Transverse colon (tissue), 4 donors: Measurements from ENCODE around the gene ADGRA1. TPM values are rescaled to one million over a fixed set of nuclear protein-coding genes. Genes with fewer than 3 reads are reported as not detected.

Experiments used
- DNase-seq: peaks from one replicate; pipeline ENCODE4 v3.0.0-alpha.2; 2019
- H3K27ac ChIP-seq, 4 donors: fragments of 200-600 bp; sonication (generic); 2 replicates each; pipeline ENCODE4 v1.5.1; 2016 to 2018; ENCODE audit warnings: inconsistent platforms in 4 of 4
- H3K27me3 ChIP-seq: fragments of 200-600 bp; sonication (generic); 2 replicates; pipeline ENCODE4 v1.5.1; 2017; ENCODE audit warnings: inconsistent platforms
- H3K36me3 ChIP-seq, 4 donors: fragments of 200-600 bp; sonication (generic); 2 replicates each; pipeline ENCODE4 v1.5.1; 2017 to 2019; ENCODE audit warnings: inconsistent platforms in 4 of 4
- H3K4me1 ChIP-seq, 4 donors: fragments of 200-600 bp; sonication (generic); 2 replicates each; pipeline ENCODE4 v1.5.1; 2017 to 2020; ENCODE audit warnings: inconsistent platforms in 4 of 4
- H3K4me3 ChIP-seq, 4 donors: fragments of 200-600 bp; sonication (generic); 1 replicate in 1 of 4; 2 replicates in 3 of 4; pipeline versions ENCODE4 v1.5.1 to v1.6.1; 2017 to 2019; ENCODE audit warnings: inconsistent platforms in 4 of 4
- H3K9me3 ChIP-seq, 2 donors: fragments of 200-600 bp; sonication (generic); 2 replicates each; pipeline ENCODE4 v1.5.1; 2017 to 2019; ENCODE audit warnings: inconsistent platforms in 2 of 2
- EP300 ChIP-seq: sonication (generic); formaldehyde crosslinking; IDR thresholded peaks from one replicate; pipeline ENCODE4 v1.6.1; 2017; ENCODE audit warnings: antibody characterized with exemption, low read depth
- POLR2A ChIP-seq: fragments of 450-650 bp; IDR thresholded peaks from one replicate; pipeline ENCODE4 v1.6.1; 2016; ENCODE audit warnings: antibody characterized with exemption, mild to moderate bottlenecking, moderate library complexity
- POLR2AphosphoS5 ChIP-seq, 3 donors: sonication (generic); formaldehyde crosslinking; IDR thresholded peaks; one replicate each; pipeline ENCODE4 v1.6.1; 2016; ENCODE audit warnings: antibody characterized with exemption in 3 of 3
- WGBS, 2 donors: methylation state at CpG; one replicate each; pipeline ENCODE4 v1.1.5; 2018; ENCODE audit warnings: low coverage in 1 of 2; 5-methylcytosine and 5-hydroxymethylcytosine counted together
- in situ Hi-C, 4 donors: fragments of 200-750 bp; cut with MboI; loops; one replicate each; pipeline versions ENCODE4 v1.15.0 to v1.15.1; 2017; ENCODE audit warnings: low sequenced_read_pairs in 3 of 4, low pct_ligation_motif_present in 1 of 4, low pct_unique_long_range_greater_than_20kb in 1 of 4
- intact Hi-C: fragments of 100-400 bp; cut with DNase I; formaldehyde crosslinking; loops from one replicate; pipeline ENCODE4 v1.15.1; 2023; ENCODE audit warnings: low total_unique reads
- total RNA-seq, 4 donors: library from RNA; depleted of rRNA; stranded (reverse); fragments of >200 nt; gene quantifications; one replicate each; pipeline ENCODE4 v1.1.0, GENCODE V29; 2016
- TF ChIP-seq, protein P1 (sequence below), 5 experiments: fragments of 200-600 bp in 3 of 5; fragments of 450-650 bp in 2 of 5; sonication (generic) in 3 of 5; IDR thresholded peaks; 1 replicate in 2 of 5; 2 replicates in 3 of 5; pipeline ENCODE4 v1.5.1; 2016 to 2017; ENCODE audit warnings: antibody characterized with exemption in 5 of 5, inconsistent platforms in 3 of 5, mild to moderate bottlenecking in 2 of 5, moderate library complexity in 1 of 5

The ADGRA1 gene
- total RNA-seq, 4 donors from 2014 or later = 0.16 TPM; not detected in 3

DNA sequence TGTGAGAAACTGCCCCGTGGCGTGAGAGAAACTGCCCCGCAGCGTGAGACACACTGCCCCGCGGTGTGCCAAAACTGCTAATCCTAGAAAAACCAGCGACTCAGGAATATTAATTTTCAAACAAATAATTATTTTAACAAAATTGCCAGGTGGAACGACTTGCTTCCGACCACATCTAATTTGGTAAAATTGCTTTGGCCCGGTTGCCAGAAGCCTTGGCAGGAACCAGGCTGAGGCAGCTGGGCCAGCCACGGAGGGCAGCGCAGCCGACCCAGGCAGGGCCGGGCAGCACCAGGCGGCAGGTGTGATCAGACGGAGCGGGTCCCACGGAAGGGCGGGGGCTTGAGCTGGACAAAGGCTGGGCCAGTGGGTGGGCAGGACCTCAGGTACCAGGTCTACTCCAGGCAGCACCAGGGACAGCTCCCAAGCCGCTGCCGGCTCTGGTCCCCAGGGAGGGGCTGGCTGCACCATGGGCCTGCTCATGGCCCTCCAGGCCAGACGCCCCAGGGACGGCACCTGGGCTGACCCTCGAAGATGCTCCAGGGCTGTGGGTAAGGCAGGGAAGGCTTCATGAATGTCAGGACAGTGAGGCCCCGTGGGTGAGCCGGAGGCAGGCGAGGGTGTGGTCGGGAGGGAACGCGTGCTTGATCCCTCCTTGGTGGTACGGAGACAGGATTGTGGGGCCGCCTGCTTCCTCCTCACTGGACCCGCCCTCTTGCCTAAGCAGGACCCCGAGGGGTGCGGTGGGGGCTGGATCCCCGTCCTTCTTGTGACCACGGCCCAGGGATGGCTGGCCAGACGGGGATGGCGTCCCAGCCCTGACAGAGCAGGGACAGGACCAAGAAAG, 7.7 kb upstream of the ADGRA1 start:
- in situ Hi-C loops (no loop called here), intact Hi-C loops (no loop called here)
- TF ChIP-seq POLR2AphosphoS5 (IDR thresholded peaks at IDR 0.05) (no peak), POLR2A (no peak), EP300 (no peak)
- TF ChIP-seq, protein P1, sequence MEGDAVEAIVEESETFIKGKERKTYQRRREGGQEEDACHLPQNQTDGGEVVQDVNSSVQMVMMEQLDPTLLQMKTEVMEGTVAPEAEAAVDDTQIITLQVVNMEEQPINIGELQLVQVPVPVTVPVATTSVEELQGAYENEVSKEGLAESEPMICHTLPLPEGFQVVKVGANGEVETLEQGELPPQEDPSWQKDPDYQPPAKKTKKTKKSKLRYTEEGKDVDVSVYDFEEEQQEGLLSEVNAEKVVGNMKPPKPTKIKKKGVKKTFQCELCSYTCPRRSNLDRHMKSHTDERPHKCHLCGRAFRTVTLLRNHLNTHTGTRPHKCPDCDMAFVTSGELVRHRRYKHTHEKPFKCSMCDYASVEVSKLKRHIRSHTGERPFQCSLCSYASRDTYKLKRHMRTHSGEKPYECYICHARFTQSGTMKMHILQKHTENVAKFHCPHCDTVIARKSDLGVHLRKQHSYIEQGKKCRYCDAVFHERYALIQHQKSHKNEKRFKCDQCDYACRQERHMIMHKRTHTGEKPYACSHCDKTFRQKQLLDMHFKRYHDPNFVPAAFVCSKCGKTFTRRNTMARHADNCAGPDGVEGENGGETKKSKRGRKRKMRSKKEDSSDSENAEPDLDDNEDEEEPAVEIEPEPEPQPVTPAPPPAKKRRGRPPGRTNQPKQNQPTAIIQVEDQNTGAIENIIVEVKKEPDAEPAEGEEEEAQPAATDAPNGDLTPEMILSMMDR (IDR thresholded peaks at IDR 0.05) = no peak
- H3K27ac ChIP-seq = no peak overlapping the region
- no peaks in the 10 kb centered on the region for H3K4me1 ChIP-seq
- DNase-seq = no peak
- peaks cover 29% of the 10 kb centered on the region for H3K27me3 ChIP-seq
- WGBS, 2 donors = 65 to 96% methylated on average over 10 to 37 of the region's 39 CpGs
- no peak overlapping the region for H3K4me3 ChIP-seq
- H3K9me3 ChIP-seq = no peaks in the 10 kb centered on the region
- no peaks in the 10 kb centered on the region for H3K36me3 ChIP-seq

DNA sequence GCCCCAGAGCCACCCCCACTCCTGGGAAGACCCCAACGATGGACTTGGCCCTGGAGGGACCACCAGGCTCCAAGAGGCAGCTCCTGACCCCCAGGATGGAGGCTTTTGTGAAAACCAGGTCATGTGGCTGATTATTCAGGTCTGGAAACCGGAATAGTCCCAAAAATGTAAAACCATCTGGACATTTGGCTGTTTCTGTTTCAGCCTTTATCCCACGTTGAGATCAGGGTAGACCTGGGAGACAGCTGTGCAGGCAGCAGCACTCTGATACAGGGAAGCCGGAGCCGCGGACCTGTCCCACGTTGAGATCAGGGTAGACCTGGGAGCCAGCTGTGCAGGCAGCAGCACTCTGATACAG, 7.1 kb upstream of the ADGRA1 start:
- no peak for DNase-seq
- Histone ChIP-seq H3K4me1 (no peaks in the 10 kb centered on the region), H3K36me3 (no peaks in the 10 kb centered on the region), H3K4me3 (no peak overlapping the region), H3K9me3 (no peaks in the 10 kb centered on the region), H3K27ac (no peak overlapping the region), H3K27me3 (peaks cover 35% of the 10 kb centered on the region)
- 73% methylated on average over 7 of the region's 7 CpGs; no CpG with 5 or more reads in 1 of the 2 donors for WGBS, 2 donors
- intact Hi-C loops (no loop called here), in situ Hi-C loops (no loop called here)
- no peak for TF ChIP-seq POLR2A
- TF ChIP-seq EP300 = no peak
- TF ChIP-seq, protein P1 (IDR thresholded peaks at IDR 0.05) = no peak
- TF ChIP-seq POLR2AphosphoS5 (IDR thresholded peaks at IDR 0.05) = no peak

DNA sequence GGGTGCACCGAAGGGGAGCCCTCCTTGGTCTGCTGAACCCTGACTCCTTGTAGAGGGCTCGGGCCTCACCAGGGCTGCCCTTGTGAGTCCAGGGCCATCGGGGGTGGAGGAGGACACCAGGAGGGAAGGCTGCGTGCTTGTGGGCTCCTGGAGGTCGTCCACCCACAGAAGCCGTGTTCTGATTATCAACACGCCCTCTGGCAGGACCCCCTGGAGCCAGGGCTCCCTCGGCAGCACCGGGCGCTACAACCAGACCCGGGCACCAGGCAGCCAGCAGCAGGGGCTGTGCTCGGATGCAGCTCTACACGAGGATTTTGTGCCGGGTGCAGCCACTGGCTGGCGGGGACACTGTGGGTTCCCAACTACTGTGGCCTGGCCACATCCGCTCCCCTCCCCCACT, 6.1 kb upstream of the ADGRA1 start:
- in situ Hi-C loops = no loop called here
- intact Hi-C loops = no loop called here
- WGBS, 2 donors = 88% methylated on average over 15 of the region's 16 CpGs; no CpG with 5 or more reads in 1 of the 2 donors
- peaks cover 45% of the 10 kb centered on the region for H3K27me3 ChIP-seq
- no peaks in the 10 kb centered on the region for H3K4me1 ChIP-seq
- H3K36me3 ChIP-seq = no peaks in the 10 kb centered on the region
- DNase-seq = no peak
- H3K9me3 ChIP-seq = no peaks in the 10 kb centered on the region
- TF ChIP-seq POLR2A (no peak), EP300 (no peak), POLR2AphosphoS5 (IDR thresholded peaks at IDR 0.05) (no peak)
- TF ChIP-seq, protein P1 (IDR thresholded peaks at IDR 0.05) = no peak
- no peak overlapping the region for H3K4me3 ChIP-seq
- no peak overlapping the region for H3K27ac ChIP-seq

DNA sequence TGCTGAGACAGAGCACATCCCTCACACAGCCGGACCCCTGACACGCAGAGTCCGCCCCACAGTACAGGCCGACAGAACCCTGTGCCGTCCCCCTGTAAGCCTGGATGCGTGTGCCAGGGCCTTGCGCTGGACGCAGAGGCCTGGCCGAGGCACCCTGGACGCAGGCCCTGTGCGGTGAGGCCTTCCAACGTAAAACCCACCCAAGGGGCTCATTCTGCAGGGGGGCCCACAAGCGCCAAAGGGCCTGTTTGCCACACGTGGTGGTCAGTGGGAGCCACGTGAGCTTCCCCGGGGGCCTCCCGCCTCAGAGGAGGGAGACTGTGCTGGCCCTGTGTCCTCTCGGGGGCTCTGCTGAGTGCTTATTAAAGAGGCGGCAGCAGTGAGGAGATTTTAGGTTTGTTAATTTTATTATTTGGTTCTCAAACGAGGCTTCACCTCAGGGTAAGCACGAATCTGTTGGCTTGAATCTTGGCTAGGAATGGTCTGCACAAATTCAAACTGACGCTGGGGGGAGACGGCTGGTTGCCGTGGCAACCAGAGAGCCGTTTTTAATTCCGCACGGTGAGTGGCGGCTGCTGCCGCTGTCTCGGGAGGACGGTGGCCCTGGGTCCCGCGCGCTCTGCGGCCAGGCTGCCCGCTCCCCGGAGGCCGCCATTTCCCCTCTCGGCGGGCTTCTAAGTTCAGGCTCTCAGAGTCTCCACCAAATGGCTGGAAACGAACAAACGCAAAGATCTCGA, 4.9 kb upstream of the ADGRA1 start:
- Histone ChIP-seq H3K4me3 (no peak overlapping the region), H3K9me3 (no peaks in the 10 kb centered on the region), H3K36me3 (no peaks in the 10 kb centered on the region), H3K4me1 (peaks cover 0 to 3% (median under 1%) of the 10 kb centered on the region in 4 donors), H3K27me3 (peaks cover 57% of the 10 kb centered on the region), H3K27ac (no peak overlapping the region)
- TF ChIP-seq POLR2A (no peak), POLR2AphosphoS5 (IDR thresholded peaks at IDR 0.05) (no peak), EP300 (no peak)
- TF ChIP-seq, protein P1 (IDR thresholded peaks at IDR 0.05) = no peak
- 57 to 73% methylated on average over 2 to 43 of the region's 43 CpGs for WGBS, 2 donors
- in situ Hi-C loops = no loop called here
- intact Hi-C loops = no loop called here
- DNase-seq = no peak
